NCI-H524 (cell line): Measurements from ENCODE around the gene SAYSD1.

Source experiments
- DNase-seq, 2 experiments: peaks; one replicate each; lab custom pipeline; 2025; lab: John Stamatoyannopoulos, UW

SAYSD1 gene

GRCh38 chr6:39079197-39080125, 35.5 kb downstream of the SAYSD1 start:
- DNase-seq = no peak

- DNase-seq = no peak
These were observed 36.3 kb downstream of the SAYSD1 start for GRCh38 chr6:39078695-39079094.

- no peak for DNase-seq
These were observed 36.9 kb downstream of the SAYSD1 start for GRCh38 chr6:39077882-39078594.

GRCh38 chr6:39076623-39077535, 38.1 kb downstream of the SAYSD1 start:
- DNase-seq = peak; percentile 33 to 62

- no peak for DNase-seq
These were observed 39.0 kb downstream of the SAYSD1 start for GRCh38 chr6:39075807-39076622.

GRCh38 chr6:39075010-39075686, 39.8 kb downstream of the SAYSD1 start:
- DNase-seq = no peak

GRCh38 chr6:39074486-39074885, 40.5 kb downstream of the SAYSD1 start:
- DNase-seq = no peak

- no peak for DNase-seq
These were observed 41.3 kb downstream of the SAYSD1 start for GRCh38 chr6:39073471-39074355.

GRCh38 chr6:39072830-39073229, 42.2 kb downstream of the SAYSD1 start:
- DNase-seq = no peak

- no peak for DNase-seq
These were observed 46.6 kb downstream of the SAYSD1 start for GRCh38 chr6:39068391-39068790.

GRCh38 chr6:39065561-39065960, 49.4 kb downstream of the SAYSD1 start:
- no peak for DNase-seq

GRCh38 chr6:39063526-39063925, 51.5 kb downstream of the SAYSD1 start:
- DNase-seq = no peak

- DNase-seq = peak; percentile 8 to 48
These were observed 52.8 kb downstream of the SAYSD1 start for GRCh38 chr6:39062014-39062740.

- DNase-seq = no peak
These were observed 53.4 kb downstream of the SAYSD1 start for GRCh38 chr6:39061588-39061987.

GRCh38 chr6:39061182-39061581, 53.8 kb downstream of the SAYSD1 start:
- DNase-seq = no peak

- no peak for DNase-seq
These were observed 54.4 kb downstream of the SAYSD1 start for GRCh38 chr6:39060467-39061160.

GRCh38 chr6:39059496-39060310, 55.3 kb downstream of the SAYSD1 start:
- DNase-seq = no peak
